ENCODE measurements around the gene PSTK.

DNA sequence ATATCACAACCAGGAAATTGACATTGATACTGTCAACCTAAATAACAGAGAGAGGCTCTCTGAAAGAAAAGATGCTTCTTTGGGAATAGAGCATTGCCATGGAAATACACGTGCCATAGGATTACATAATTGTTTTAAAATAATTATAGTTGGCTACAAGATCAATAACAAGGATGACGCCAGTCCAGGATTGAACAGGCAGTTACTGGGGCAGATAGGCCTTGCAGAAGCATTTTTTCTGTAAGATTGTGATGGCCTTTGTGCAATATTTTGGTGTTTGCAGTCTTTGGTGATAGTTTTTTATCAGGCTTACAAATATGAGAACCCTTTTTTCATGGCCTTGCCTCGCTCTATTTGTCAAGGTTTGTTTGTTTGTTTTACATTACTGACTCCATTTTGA lies 39.1 kb downstream of the PSTK start:
- TF ChIP-seq FOXM1 (IDR thresholded peaks at IDR 0.05; ENCODE audit: low read depth): no peak
- no peak for TF ChIP-seq FOXM1 (CRISPR knock-in tag; IDR thresholded peaks at IDR 0.05; ENCODE audit: low read depth)
- no peak for TF ChIP-seq ZNF764 (CRISPR knock-in tag; IDR thresholded peaks at IDR 0.05; ENCODE audit: low read depth)
- TF ChIP-seq POLR2A (conservative IDR thresholded peaks at IDR 0.05): no peak
- no peak for TF ChIP-seq CBX3 (IDR thresholded peaks at IDR 0.05; ENCODE audit: borderline replicate concordance in 1 of 2, low read length in 2 of 2)
- no peak for TF ChIP-seq GABPB1 (CRISPR knock-in tag; IDR thresholded peaks at IDR 0.05)
- TF ChIP-seq NR2C2 (CRISPR knock-in tag; IDR thresholded peaks at IDR 0.05): no peak
- TF ChIP-seq NR2C2 (tag; IDR thresholded peaks at IDR 0.05): no peak
- no peak for TF ChIP-seq EHMT2 (IDR thresholded peaks at IDR 0.05)

Data from K562 (cell line).